GM18868 (cell line): Measurements from ENCODE around the gene ZNF202.
"Not testable (repeated sequence)": the region's sequence is repeated elsewhere in the genome, so short reads cannot be mapped to it uniquely, and the experiment has no call there.

Source experiments
- ATAC-seq: cut with Tn5 transposase; IDR thresholded peaks from one replicate; pipeline ENCODE4 v1.9.1; 2021; ENCODE audit warnings: mild to moderate bottlenecking, moderate library complexity; ENCODE audit not compliant: unreplicated experiment

Gene ZNF202

DNA sequence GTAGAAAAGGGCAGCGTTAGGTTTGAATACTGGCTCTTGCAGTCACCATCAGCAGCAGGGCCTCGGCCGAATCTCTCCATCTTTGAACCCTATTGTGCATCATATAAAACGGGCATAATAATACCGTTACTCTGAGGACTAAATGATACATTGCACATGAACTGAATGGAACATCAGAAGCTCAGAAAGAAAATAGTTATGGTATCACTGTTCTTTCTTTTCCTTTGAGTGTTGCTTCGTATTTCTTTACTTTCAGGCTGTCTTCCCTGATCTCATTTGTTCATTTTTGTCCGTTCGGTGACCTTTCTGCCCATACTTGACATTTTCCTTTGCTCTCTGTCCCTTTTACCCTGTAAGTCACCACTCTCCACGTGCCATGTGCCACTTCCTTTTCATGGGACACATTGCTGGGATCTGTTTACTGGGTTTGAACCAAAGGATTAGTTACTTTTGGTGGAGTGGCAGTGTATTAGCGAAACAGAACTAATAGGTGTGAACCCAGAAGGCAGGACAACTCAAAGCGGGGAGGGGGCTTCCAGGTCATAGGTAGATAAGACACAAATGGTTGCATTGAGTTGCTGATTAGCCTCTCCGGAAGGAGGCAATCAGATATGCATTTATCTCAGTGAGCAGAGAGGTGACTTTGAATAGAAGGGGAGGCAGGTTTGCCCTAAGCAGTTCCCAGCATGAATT lies 717 bp upstream of the ZNF202 start:
- no peak for ATAC-seq

DNA sequence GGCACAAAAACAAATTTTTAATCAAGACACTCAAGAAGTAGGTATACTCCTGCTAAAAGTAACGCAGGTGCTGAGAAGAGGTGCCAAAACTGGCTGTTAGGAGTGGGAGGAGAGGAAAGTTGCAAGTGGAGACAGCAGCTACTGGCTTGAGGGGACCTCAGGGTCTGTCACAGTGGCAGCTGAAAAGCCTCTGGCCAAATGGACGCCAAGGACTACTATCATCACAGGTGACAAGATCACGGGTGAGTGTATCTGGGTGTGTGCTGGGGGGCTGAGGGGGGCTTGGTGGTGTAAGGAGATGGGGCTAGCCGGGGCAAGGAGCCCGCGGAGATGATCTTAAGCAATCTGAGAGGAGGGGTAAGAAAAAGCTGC lies 687 bp downstream of the ZNF202 start:
- no peak for ATAC-seq

DNA sequence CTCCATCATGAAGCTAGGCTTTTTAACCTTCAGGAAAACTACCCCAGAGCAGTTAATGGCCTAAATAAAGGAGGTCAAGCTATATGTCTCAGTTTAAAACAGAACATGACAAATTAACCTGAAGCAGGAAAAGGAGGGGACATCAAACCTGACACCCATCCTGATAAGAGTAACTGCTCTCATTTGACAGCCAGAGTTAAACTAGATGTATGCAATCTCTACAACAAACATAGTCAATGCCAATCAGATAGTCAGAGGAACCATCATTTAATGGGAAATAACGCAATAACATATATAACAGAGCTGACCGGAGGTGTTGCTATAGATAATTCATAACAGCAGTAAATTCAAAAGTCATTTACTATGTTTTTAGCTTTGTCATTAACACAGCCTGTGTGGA lies 3.1 kb downstream of the ZNF202 start:
- ATAC-seq: no peak

DNA sequence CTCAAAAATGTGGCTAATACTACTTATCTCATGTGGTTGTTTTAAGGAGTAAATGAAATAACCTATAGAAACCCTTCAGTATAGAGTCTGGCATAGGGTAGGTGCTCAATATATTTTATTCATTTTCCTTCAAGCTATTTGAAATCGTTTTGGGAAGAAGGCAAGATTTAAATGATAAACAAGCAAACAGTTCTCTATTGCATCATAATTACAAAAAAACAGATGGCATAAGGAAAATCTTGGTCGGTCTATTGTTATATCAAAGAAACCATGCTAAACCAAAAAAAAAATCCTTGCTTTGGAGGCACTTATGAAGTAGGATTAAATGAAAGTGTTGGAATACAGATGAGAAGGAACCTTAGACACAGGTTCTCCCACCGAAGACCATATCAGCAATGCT lies 4.7 kb downstream of the ZNF202 start:
- no peak for ATAC-seq

DNA sequence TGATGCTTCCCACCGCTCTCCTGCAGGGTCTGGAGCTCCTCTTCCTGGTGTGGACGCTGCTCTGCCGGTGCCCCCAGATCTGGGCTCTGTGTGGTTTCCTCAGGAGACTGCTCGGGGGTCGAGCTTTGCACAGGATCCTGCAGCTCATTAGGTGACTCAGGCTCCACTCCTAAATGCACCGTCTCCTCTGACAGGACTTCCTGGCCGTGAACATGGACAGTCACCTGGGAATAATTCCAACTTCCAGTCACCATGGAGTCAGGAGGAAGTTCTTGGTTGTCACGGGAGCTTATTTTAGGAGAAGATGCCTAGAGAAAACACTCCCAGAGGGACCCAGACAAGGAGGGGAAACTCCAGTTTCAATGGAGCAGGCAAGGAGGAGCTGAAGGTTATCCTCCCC lies 11.9 kb downstream of the ZNF202 start:
- ATAC-seq: no peak

DNA sequence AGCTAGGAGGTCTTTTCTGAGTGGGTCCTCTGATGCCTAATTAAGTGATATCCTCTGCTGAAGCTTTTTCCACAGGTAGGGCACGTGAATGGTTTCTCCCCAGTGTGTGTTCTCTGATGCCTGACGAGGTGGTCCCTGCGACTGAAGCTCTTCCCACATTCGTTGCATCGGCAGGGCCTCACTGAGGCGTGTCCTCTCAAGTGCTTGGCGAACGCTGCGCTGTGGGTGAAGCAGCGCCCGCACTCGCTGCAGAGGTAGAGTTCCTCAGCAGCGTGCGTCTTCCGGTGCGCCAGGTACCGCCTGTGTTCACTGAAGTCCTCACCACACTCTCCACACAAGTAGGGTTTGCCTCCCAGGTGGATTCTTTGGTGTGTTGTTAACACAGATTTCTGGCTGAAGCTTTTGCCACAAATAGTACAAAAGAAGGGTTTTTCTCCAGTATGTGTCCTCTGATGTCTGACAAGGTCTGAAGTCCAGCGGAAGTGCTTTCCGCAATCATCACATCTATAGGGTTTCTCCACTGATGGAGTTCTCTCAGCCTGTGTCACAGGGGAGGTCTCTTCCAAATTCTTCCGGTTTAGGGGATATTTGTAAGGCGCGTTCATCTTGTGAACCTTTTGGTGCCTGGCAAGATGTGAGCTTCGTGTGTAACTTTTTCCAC lies 15.3 kb downstream of the ZNF202 start:
- no peak for ATAC-seq

DNA sequence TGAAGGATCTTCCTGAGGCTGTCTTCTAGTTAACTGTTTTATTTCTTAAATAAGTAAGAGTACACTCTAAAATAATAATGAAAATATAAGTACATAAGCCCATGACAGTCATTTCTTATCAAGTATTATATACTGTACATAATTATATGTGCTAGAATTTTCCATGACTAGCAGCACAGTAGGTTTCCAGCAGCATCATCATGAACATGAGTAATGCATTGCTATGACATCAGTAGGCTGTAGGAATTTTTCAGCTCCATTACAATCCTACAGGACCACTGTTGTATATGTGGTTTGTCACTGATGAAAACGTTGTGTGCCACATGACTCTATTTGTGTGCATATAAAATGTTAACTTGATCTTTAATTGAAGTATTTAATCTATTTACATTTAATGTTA lies 22.0 kb downstream of the ZNF202 start:
- no peak for ATAC-seq

DNA sequence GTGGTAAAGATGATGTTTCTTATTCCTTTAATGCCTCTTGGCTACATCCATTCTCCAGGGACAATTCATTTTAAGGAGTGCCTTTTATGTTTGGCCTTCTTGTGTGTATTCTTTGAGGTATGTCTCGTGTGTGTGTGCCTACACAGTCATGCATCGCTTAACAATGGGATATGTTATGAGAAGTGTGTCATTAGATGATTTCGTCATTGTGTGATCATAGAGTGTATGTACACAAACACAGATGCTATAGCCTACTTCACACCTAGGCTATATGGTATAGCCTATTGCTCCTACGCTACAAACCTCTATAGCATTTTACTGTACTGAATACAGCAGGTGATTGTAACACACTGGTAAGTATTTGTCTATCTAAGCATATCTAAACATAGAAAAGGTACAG lies 23.0 kb downstream of the ZNF202 start:
- no peak for ATAC-seq

DNA sequence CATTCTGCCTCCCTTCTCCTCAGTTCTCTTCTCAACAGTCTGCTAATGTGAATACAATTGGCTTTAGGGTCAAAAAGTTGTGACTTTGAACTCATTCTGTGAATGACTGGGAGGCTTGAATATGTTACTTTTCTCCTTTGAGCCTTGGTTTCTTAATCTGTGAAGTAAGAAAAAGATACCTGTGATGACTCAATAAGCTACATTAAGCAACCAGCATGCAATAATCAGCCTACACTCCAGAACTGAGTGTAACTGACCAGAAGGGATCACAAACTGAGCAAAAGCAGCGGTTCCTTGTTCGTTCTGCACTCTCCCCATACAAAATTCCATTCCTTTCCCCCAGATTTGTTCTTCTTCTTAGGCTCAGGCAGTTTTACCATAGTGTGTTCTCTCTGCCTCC lies 23.4 kb downstream of the ZNF202 start:
- no peak for ATAC-seq

DNA sequence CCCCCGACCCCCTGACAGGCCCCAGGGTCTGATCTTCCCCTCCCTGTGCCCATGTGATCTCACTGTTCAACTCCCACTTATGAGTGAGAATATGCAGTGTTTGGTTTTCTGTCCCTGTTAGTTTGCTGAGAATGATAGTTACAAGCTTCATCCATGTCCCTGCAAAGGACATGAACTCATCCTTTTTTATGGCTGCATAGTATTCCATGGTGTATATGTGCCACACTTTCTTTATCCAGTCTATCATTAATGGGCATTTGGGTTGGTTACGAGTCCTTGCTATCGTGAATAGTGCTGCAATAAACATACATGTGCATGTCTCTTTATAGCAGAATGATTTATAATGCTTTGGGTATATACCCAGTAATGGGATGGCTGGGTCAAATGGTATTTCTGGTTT lies 28.8 kb downstream of the ZNF202 start:
- ATAC-seq: not testable (repeated sequence)

DNA sequence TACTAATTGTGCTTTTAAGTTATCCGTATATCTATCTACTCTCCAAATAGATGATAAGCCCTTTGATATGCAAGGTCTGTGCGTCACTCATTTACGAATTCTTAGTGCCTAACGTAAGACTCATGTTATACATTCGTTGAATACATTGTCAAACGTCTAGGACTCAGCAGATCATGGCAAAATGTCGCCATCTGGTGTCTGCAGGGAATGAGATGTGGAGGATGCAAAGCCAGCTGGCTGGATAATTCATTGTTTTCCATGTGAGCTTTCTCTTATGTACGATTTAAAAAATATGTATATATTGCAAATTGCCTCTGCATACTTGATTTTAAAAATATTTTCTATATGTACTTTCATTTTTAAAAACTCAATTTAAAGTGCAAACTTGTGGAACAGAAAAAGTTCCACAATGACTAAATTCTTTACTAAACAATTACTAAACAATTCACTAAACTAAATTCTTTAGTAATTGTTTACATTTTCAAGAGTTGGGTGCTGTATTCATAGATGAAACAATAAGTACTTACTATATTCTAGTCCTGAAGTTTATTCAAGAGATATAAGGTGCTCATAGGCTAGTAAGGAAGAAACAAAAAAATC lies 33.8 kb downstream of the ZNF202 start:
- ATAC-seq: peak; percentile 66

DNA sequence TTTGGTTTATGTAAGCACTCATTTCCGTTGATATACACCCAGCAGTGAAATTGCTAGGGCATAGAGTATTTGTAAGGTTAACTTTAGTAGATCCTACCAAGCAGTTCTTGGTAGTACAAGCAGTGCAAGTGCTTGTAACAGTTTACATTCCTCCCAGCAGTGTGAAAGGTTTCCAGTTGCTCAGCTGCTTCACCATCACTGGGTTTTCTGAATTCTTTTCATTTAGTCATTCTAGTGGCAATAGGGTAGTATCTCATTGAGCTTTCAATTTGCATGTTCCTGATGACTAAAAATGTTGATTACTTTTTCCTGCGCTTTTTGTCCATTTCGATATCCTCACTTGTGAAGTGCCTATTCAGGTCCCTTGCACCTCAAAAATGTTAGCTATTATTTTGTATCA lies 34.3 kb downstream of the ZNF202 start:
- no peak for ATAC-seq

DNA sequence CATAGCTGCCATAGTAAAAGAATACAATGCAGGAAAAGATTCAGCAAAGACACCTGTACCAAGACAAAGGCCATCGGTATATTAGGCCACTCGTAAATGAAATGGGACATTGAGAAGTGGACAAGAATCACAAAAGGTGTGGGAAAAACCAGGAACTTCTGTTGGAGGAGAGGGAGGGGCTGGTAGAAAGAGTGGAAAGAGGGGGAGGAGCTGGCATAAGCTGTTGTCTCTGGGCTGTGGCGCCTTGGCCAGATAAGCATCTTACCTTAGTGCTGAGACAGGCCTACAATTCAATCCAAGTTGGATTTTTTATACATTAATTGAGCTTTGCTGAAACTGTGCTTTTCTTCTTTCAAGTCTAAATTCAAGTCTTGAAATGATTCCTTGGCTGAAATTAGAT lies 37.1 kb downstream of the ZNF202 start:
- ATAC-seq: no peak

DNA sequence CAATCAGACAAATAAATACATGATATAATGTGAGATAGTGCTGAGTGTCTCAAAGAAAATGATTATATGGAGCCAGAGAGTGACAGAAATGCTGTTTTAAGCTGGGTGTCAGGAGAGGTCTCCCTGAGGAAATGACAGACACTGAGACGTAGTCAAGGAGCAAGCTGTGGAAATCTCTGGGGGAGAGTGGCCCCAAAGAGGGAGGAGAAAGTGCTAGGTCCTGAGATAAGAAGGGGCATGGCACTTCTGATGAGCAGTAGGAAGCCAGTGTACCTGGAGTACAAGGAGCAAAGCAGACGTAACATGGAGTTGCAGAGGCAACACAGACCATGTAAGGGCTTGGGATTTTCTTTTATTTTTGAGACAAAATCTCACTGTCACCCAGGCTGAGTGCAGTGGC lies 38.8 kb downstream of the ZNF202 start:
- no peak for ATAC-seq

DNA sequence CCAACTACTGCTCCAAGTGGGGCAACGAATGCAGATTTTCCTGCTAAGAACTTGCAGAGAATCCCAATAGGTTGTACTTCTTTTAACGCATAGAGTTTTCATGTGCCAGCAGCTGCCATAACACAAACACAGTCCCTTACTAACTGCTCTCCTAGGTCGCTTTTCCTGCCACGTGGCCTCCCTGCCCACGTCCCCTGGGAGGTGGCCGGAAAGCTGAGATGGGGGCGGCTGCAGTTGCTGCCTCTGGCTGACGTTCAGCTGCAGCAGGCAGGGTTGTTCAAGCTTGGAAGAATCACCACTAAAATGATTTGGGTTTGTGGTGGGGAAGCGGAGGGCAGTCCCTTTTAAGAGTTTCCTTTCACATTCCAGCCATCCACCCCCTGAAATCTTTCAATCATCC lies 39.3 kb downstream of the ZNF202 start:
- no peak for ATAC-seq

DNA sequence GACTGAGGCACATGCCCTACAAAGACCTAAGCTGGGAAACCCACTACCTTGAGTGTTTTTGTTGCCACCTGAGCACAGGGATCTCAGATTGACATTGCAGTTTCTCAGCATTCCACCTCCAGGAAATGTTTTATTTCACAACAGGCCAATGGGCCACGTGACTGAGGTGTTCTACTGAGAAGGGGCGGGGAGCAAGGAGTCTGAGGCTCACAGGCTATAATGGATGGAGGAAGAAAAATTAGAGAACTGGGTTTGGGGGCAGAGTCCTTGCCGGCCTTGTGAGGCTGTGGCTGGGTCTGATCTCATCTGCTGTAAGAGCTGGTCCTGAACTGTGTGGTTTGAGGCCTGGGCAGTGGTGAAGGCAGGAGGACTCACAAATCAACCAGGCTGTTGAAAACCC lies 40.7 kb downstream of the ZNF202 start:
- no peak for ATAC-seq

DNA sequence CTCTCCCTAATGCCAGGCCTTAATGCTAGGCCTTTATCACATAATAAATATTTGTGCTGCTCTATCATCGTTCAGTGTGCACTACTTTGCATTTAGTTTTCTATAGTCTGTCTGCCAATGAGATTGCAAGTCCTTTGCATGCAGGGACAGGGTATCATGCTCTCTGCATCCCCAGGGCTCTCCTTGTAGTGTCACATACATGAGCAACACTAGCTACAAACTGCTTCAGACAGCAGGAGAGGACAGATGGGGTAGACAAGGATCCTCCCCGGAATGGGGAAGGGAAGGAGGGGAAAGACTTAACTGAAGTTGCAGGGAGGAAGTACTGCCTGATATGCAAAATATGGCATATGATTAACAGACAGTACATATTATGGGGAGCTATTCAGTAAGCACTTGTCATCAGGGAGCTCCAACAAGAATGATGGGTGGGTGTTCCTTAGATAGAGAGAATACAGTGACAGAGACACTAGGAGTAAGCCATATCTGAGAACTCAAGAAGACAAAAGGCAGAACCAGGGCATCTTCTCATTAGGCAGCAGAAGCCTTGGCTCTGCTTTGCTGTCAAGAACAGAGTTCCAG lies 42.8 kb downstream of the ZNF202 start:
- ATAC-seq: no peak

DNA sequence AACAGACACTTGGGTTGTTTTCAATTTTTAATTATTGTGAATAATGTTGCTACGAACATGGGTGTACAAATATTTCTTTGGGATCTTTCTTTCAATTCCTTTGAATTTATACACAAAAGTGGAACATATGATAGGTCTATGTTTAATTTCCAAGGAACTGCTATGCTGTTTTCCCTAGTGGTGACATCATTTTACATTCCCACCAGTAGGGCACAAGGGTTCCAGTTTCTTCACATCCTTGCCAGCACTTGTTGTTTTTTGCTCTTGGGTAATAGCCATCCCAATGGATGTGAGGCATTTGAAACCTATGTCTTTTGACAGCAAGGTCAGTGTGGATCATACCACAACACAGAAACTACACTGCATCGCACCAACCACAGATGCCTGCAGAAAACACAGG lies 45.3 kb downstream of the ZNF202 start:
- no peak for ATAC-seq

DNA sequence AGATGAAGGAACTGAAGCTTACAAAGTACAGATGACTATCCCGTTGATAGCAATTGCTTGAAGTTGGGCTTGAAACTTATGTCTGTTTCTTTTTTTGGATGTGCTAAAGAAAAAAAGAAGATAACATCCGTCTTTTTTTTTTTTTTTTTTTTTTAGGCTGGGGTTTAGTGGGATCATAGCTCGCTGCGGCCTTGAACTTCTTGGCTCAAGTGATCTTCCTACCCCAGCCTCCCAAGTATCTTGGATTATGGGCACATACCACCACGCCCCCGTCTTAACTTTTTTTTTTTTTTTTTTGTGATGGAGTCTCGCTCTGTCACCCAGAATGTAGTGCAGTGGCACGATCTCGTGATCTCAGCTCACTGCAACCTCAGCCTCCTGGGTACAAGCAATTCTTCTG lies 46.2 kb downstream of the ZNF202 start:
- ATAC-seq: no peak

DNA sequence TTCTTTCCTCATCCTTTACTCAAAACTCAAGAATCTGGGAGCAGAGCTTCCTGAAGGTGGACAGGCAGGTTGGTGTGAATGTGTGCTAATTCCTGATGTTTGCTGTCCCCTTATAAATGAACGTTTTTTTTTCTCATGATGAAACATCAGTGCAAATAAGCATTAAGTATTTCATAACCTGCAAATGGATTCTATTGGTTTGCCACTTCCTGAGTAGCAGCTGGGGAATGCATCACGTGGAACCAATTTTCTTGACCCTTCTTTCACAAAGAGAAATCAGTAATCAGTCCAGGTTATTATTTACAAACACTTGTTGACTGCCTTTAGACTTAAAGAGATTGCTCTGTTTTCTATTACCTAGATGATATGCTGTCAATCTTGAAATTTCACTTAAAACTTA lies 46.9 kb downstream of the ZNF202 start:
- ATAC-seq: no peak

DNA sequence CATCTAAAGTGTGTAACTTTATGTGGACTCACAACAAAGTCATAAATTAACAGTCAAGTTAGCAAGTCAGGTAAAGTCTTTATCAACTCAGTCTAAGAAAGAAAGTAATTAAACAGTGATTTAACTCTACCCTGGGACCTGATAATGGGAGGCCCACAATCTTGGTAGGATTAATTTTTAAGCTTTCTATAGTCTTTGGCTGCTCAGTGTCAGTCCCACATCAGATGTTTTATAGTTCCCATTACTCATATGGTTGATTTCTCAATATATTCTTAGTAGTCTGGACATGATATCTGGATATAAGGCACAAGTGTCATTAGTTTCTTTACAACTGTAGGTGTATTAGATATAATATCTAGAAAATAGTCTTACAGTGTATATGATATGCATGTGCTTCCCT lies 48.5 kb downstream of the ZNF202 start:
- no peak for ATAC-seq

DNA sequence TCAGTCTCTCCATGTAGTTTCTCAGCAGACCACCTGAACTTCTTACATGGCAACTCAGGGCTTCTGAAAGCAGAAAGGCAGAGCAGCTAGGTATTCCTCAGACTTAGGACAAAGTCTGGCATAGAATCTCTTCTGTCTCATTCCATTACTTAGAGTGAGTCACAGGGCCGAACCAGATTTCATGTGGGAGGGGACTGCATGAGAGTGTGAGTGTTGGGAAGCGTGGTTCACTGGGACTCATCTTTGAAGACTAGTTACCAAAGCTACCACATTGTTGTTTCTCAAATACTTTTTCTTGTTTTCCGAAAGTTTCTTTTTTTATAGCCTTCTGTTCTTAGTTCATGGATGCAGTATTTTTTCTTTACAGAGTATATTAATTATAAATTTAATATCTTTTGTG lies 51.0 kb downstream of the ZNF202 start:
- ATAC-seq: no peak
